ENCODE measurements around the gene CDK5. TPM values are rescaled to one million over a fixed set of nuclear protein-coding genes. Genes with fewer than 3 reads are reported as not detected.

The CDK5 gene
- total and polyA plus RNA-seq, 2 of the 13 experiments (the other 11 are each of a cell fraction or from before 2014, with no cell fraction given), result 16.4 to 21.3 TPM

DNA sequence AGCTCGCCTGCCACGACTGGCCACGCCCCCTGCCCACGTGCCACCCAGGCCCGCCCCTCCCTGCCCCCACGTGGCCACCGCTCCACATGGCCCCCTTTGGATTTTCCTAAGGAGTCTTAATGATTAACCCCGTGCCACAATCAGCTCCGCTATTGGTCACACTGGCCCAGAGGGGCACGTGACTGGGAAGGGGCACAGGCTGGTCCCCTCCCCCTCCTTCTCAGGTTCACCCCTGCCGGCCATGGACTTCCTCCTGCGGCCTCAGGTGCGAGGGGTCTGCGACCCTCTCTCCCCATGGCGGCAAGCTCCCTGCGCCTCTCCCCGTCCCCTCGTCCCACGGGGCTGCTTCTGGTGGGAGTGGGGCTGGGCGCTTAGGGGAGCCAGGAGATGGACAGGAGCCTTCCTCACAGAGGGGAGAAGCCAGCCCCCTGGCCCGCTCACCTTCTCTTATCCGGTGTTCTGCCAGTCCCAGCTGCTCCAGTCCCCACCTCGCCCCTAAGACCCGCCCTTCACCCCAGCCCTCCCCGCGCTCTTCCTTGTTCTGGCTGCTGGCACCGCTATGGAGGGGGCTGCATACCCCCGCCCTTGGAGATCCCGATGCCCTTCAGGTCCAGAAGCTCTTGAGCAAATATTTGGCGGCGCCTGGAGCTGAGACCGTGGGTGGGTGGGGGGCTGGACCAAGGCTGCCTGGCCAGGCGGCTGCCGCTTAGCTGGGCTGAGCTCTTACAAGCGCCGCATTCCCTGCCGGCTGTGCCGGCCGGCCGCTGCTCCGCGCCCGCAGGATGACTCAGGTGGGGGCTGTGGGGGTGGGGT lies 4.9 kb upstream of the CDK5 start (continued):
- TF ChIP-seq, protein P1, sequence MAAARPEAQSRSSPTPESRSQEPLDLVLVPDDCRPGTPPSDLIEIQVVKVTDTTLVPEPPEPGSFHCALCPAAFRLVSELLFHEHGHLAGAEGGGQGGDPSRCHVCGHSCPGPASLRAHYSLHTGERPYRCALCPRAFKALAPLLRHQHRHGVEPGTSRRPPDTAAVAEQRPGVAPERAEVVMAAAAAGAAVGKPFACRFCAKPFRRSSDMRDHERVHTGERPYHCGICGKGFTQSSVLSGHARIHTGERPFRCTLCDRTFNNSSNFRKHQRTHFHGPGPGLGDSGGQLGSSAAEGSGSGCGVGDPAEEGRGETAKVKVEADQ (CRISPR knock-in tag; IDR thresholded peaks at IDR 0.05; ENCODE audit: borderline replicate concordance), result peak; percentile 69; the same call in 1 of the 2 replicates
- TF ChIP-seq PHF21A (CRISPR knock-in tag; IDR thresholded peaks at IDR 0.05), result peak; percentile 85
- peak; percentile 61; the same call in 1 of the 2 replicates for TF ChIP-seq NFYB (CRISPR knock-in tag; IDR thresholded peaks at IDR 0.05)
- TF ChIP-seq ZNF12 (CRISPR knock-in tag; IDR thresholded peaks at IDR 0.05), result no peak
- no peak for TF ChIP-seq RBAK (CRISPR knock-in tag; IDR thresholded peaks at IDR 0.05)
- 0 out of 2 replicates have a peak, but pooled peaks have one; percentile 38 for TF ChIP-seq ZNF337 (CRISPR knock-in tag; IDR thresholded peaks at IDR 0.05; ENCODE audit: borderline replicate concordance, low read depth)
- TF ChIP-seq SETDB1 (CRISPR knock-in tag; IDR thresholded peaks at IDR 0.05; ENCODE audit: borderline replicate concordance), result no peak
- TF ChIP-seq, protein P2, sequence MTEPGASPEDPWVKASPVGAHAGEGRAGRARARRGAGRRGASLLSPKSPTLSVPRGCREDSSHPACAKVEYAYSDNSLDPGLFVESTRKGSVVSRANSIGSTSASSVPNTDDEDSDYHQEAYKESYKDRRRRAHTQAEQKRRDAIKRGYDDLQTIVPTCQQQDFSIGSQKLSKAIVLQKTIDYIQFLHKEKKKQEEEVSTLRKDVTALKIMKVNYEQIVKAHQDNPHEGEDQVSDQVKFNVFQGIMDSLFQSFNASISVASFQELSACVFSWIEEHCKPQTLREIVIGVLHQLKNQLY (CRISPR knock-in tag; IDR thresholded peaks at IDR 0.05), result peak; percentile 91
- TF ChIP-seq, protein P3, sequence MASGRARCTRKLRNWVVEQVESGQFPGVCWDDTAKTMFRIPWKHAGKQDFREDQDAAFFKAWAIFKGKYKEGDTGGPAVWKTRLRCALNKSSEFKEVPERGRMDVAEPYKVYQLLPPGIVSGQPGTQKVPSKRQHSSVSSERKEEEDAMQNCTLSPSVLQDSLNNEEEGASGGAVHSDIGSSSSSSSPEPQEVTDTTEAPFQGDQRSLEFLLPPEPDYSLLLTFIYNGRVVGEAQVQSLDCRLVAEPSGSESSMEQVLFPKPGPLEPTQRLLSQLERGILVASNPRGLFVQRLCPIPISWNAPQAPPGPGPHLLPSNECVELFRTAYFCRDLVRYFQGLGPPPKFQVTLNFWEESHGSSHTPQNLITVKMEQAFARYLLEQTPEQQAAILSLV (CRISPR knock-in tag; IDR thresholded peaks at IDR 0.05; ENCODE audit: borderline replicate concordance), result peak; percentile 62; the same call in 1 of the 2 replicates
- TF ChIP-seq FOXK1 (CRISPR knock-in tag; IDR thresholded peaks at IDR 0.05; ENCODE audit: borderline replicate concordance, low read depth), result peak; percentile 54; the same call in 1 of the 2 replicates
- peak in 1 of 2 experiments; percentile 35; a peak in 1 of 4 replicates for TF ChIP-seq KLF16 (CRISPR knock-in tag; IDR thresholded peaks at IDR 0.05)
- TF ChIP-seq NR2C2 (CRISPR knock-in tag; IDR thresholded peaks at IDR 0.05; ENCODE audit: borderline replicate concordance), result peak; percentile 61; the same call in 1 of the 2 replicates
- TF ChIP-seq ZNF251 (CRISPR knock-in tag; IDR thresholded peaks at IDR 0.05), result no peak
- TF ChIP-seq ZNF746 (CRISPR knock-in tag; IDR thresholded peaks at IDR 0.05), result 0 out of 2 replicates have a peak, but pooled peaks have one; percentile 34
- TF ChIP-seq, protein P4, sequence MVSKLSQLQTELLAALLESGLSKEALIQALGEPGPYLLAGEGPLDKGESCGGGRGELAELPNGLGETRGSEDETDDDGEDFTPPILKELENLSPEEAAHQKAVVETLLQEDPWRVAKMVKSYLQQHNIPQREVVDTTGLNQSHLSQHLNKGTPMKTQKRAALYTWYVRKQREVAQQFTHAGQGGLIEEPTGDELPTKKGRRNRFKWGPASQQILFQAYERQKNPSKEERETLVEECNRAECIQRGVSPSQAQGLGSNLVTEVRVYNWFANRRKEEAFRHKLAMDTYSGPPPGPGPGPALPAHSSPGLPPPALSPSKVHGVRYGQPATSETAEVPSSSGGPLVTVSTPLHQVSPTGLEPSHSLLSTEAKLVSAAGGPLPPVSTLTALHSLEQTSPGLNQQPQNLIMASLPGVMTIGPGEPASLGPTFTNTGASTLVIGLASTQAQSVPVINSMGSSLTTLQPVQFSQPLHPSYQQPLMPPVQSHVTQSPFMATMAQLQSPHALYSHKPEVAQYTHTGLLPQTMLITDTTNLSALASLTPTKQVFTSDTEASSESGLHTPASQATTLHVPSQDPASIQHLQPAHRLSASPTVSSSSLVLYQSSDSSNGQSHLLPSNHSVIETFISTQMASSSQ (IDR thresholded peaks at IDR 0.05; ENCODE audit: low read depth), result peak; percentile 96
- TF ChIP-seq, protein P4 (CRISPR knock-in tag; IDR thresholded peaks at IDR 0.05; ENCODE audit: borderline replicate concordance), result peak; percentile 98
- TF ChIP-seq HNF4A (CRISPR knock-in tag; IDR thresholded peaks at IDR 0.05), result no peak; the same call in none of the 2 replicates
- TF ChIP-seq, protein P5, sequence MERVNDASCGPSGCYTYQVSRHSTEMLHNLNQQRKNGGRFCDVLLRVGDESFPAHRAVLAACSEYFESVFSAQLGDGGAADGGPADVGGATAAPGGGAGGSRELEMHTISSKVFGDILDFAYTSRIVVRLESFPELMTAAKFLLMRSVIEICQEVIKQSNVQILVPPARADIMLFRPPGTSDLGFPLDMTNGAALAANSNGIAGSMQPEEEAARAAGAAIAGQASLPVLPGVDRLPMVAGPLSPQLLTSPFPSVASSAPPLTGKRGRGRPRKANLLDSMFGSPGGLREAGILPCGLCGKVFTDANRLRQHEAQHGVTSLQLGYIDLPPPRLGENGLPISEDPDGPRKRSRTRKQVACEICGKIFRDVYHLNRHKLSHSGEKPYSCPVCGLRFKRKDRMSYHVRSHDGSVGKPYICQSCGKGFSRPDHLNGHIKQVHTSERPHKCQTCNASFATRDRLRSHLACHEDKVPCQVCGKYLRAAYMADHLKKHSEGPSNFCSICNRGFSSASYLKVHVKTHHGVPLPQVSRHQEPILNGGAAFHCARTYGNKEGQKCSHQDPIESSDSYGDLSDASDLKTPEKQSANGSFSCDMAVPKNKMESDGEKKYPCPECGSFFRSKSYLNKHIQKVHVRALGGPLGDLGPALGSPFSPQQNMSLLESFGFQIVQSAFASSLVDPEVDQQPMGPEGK (CRISPR knock-in tag; IDR thresholded peaks at IDR 0.05), result no peak; the same call in none of the 2 replicates
- no peak; the same call in 1 of the 2 replicates for TF ChIP-seq ZNF782 (CRISPR knock-in tag; IDR thresholded peaks at IDR 0.05; ENCODE audit: borderline replicate concordance)

Measured in HepG2 (cell line).